GM03348 (cell line): ENCODE results near the gene ERFE.
A peak's percentile ranks its signal among the peaks of the same experiment; 100 is the strongest.
"Not testable (repeated sequence)": the region's sequence is repeated elsewhere in the genome, so short reads cannot be mapped to it uniquely, and the experiment has no call there.

Source experiments
- DNase-seq: peaks from one replicate; pipeline ENCODE4 v3.0.0; 2012; ENCODE audit warnings: low spot score

Gene ERFE

DNA sequence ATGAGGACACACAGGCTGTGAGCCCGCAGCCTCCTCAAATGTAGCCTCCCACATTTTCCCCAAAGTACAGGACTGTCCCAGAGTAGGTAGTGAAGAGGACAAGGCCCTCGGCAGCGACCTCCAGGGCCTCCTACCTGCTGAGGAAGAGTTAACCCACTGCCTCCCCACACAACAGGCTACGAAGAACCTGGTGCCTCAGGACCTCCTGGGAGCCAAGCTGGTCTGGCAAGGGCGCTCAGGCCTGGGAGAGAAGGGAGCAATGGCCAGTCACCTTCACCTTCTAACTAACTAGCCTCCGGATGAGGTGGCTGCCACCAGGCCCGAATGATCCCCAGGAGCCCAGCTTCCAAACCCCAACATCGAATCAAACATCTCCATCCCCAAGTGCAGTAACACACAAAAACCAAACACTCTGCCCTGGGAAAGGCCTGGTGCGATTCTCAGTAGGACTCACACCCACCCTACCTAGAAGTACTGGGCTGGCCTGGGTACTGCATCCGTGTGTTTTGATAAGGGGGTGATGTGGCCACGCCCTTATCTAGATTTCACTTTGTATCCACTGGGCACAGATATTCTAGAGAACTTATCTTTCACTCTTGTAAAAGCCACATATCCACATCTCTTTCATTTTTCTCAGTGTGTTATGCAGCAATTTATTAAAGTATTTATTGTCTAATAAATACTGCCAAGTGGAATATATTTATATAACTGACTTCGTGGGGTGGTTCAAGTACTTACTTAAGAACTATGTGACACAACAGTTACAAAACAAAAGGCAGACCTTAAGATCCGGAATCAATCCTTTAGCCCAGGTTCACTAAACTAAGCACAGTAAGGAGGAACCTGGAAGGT, 9.7 kb downstream of the ERFE start:
- DNase-seq, result no peak

DNA sequence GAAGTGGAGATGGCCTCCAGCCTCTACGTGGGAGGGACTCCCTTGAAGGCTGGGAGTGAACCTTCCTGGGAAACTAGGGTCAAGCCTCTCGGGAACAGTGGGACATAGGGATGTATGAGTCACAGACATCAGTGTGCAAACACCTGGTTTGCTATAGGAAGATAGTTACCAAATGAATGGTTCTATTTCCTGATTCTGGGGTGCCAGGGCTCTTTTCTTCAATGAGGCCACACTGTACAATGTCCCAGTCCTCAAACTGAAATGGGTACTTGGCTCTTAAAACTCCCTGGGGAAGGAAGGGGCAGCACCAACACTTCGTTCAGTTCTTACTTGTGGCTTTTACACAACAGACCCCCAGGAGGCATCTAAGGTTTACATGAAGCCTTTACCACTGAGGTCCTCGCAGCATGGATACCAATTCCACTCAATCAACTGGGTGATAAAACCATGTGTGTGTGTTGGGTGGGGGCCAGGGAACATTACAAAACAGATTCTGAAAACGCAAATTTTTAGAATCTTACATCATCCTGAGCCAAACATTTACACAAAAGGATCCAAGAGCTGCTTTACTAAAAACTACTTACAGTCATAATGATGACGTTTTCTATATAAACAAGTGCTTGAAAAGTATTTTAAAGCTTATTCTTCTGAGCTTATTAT, 10.4 kb downstream of the ERFE start:
- DNase-seq, result peak; percentile 82

DNA sequence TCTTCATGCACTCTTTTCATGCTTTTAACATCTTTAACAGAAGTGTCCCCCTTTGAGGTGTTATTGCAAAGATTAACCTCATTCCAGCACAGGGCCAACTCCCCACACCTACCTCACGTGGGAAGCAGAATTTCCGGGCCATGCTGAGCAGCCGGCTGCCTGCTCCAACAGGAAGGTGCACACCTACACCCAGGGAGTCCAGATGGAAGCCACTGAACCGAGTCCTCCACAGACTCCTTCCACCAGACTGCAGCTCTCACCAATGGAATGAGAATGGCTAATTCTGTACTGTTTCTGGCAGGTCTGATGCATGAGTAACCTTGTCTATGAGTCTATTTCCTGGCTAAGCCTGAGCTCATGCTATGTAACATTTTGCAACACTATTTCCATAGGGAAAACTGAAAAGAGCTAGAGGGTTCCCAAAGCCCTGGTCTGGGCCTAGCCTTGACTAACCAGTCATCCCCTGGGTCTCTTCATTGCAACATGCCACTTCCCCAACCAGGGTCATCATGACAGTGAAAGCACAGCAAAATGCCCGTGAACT, 11.0 kb downstream of the ERFE start:
- peak; percentile 90 for DNase-seq

DNA sequence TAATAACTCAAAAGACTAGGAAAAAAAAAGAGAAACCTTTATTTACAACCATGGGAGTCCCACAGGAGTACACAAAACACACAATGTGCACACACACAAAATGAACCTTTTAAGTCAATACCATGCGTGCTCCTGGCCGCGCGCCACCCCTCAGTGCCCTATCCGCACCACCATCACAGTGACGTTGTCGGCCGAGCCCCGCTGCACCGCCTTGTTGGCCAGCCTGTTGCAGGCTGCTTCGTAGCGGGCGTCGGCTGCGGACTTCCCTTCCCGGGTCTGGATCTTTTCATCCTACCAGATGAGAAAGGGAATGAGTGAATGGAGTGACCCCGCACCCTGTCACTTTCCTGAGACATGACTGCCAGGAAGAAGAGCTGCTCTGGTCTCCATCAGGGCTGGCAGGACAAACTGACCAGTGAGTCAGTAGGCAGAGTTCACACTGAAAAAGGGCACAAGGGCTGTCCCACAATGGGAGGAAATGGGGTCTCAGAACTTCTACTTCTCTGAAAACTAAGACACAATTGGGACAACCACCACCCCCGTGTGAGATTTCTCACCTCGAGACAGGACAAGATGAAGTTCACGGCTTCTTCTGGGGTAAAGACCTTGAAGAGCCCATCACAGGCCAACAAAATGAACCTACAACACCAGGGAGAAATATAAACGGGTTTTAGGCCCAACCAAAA, 11.8 kb downstream of the ERFE start:
- no peak for DNase-seq

DNA sequence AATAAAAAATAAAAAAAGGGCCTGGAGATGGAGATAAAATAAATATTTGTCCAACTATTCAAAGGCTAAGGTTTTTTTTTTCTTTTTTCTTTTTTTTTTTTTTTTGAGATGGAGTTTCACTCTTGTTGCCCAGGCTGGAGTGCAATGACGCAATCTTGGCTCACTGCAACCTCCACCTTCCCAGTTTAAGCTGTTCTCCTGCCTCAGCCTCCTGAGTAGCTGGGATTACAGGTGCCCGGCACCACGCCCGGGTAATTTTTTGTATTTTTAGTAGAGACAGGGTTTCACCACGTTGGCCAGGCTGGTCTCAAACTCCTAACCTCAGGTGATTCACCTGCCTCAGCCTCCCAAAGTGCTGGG, 12.3 kb downstream of the ERFE start:
- DNase-seq, result not testable (repeated sequence)

DNA sequence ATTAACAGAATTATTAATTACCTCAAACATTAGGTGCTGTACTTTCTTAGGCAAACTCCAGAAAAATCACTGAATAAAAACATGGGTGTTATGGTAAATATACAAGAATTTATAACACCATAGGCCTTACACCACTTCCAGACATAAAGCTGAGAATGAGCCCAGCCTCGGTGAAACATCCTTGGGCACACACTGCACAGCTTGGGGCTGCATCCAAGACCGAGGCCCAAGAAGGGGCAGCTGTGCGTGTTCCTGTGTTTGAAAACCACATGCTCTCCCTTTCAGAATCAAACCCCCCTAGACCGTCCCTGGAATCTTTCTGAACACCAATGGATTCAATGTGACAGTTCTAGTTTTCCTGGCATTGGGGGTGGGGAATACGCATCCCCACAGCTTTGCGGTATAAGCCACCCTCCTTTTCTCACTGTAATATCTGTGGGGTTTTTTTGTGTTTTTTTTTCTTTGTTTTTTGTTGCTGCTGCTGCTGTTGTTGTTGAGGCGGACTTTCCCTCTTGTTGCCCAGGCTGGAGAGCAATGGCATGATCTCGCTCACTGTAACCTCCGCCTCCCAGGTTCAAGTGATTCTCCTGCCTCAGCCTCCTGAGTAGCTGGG, 12.9 kb downstream of the ERFE start:
- DNase-seq, result no peak

DNA sequence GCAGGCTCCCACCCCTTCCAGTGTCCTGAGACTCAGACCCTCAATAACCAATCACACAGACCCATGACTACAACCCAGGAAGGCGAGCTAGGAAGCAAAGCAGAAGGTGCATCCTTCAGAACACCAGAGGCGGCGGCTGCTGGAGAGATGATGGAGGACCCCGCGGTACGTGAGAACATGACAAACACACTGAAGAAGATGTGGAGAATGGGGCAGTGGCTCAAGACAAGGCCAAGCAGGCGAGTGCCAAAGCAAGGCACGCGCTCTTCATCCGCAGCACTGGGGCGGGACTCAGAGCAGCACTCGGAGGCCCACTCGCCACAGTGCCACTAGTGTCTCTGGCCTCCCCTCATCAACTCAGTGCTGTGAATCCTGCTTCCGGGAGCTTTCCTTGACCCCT, 13.7 kb downstream of the ERFE start:
- no peak for DNase-seq

DNA sequence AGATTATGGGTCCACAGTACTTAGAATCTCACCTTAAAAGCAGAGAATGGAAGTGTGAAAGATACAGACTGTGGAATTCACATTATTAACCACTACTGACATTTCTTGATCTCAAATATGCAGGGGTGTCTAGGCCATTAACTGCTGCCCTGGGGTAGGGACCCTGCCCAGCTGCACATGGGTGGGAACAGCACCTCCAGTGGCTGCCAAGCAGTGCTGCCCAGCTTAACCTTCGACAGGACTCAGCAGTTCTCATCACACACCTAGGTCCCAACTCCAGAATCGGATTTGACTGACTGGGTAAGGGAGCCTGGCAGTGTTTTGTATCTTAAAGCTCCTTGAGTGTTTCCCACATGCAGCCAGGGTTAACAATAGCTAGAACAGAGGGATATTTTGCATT, 14.9 kb downstream of the ERFE start:
- no peak for DNase-seq

DNA sequence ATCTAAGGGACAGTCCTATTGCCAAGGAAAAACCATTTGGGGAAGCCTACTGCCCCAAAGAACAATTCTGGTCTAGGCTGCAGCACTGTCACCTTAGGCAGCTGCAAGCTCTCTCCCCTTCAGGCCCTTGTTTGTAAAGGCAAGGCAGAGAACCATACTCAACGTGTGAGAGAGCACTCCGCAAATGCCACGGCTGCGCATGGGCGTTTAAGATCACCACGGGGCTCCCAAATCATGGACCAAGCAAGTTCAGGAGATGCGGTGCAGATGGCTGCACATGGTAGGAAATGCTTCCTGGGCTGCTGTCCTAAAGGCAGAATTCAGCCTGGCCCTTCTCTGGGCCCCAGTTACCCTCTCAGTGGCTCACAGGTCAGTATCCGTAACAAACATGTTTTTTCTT, 15.5 kb downstream of the ERFE start:
- DNase-seq, result no peak

DNA sequence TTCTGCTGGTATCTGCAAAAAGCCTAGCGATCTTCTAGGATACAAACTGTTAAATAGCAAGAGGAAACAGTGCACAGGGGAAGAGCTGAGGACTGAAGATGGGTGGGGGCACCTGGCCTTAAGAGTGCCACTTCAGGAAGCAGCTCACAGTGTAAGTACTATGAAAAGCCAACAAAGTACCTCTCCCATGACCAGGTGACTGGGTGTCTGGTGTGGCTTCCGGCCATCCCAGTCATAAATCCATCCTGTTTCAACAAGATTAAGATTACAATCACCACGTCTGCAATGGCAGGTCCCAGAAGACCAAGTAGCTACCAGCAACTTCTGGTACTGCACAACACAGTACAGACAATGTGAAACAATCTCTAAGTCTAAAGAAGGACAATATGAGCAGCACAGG, 15.9 kb downstream of the ERFE start:
- no peak for DNase-seq

DNA sequence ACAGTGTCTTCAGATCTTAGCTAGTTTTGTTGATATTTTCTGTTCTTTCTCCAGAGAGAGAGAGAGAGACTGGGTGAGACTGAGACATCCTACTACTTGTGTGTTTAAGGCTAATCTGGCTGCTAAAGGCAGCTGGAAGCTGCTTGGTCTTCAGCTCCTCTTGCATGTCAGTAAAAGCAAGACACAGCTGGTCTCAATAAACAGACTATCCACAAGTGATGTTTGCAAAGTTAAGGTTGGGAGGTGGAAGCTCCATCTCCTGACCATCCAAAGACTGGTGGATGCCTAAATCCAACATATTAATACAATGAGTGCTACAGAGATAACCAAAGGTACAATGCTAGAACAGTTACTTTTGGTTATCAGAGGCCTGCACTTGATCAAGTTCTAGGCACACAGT, 17.8 kb downstream of the ERFE start:
- no peak for DNase-seq

DNA sequence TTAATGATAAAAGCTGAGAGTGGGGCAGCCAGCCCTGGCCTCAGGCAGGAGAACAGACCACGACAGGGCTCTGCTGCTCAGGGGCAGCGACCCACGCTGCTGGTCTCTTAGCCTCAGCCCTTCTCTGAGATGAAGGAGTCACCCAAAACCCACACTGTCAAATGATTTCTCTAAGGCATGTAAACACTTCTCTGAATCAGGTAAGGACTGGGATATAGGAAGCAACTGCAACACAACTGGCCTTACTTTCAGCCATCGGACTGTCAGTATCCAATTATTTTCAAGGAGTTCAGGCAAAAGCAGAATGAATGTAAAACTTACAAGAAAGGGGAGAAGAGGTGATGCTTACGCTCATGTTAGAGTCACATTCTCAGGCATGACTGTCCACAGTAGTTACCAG, 21.8 kb downstream of the ERFE start:
- no peak for DNase-seq

DNA sequence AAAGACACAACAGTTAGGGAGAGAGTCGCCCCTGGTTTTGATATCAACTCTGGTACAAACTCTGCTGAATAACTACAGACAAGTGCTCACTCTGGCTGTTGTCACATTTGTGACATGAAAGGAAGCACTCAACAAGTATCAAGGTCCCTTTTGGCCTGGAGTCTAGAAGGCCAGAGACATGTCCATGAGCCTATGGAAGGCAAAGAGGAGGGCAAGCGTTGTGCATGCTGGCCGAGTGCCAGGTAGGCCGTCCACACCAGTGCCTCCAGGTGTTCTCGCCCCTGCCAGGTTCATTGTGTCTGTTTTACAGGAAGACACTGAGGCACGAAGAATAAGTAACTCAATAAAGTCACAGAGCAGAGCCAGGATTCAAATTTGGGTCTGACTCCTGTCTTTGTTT, 23.6 kb downstream of the ERFE start:
- no peak for DNase-seq

DNA sequence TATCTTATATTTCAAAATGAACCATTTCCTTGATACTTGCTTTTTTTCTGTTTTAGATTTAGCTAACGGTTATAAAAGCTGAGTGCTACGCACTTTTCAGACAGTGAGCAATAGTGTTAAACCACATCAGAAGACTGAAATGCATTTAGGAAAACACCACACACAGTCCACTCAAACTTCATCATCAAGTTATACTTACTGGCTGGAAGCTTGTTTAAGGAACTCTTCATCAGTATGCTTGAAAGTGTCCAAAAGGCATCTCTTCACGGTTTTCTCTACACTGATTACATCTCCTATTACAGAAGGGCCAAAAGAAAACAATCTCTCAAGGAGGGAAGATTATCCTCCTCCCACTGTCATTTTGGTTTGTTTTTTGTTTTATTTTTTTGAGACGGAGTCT, 25.1 kb downstream of the ERFE start:
- no peak for DNase-seq

DNA sequence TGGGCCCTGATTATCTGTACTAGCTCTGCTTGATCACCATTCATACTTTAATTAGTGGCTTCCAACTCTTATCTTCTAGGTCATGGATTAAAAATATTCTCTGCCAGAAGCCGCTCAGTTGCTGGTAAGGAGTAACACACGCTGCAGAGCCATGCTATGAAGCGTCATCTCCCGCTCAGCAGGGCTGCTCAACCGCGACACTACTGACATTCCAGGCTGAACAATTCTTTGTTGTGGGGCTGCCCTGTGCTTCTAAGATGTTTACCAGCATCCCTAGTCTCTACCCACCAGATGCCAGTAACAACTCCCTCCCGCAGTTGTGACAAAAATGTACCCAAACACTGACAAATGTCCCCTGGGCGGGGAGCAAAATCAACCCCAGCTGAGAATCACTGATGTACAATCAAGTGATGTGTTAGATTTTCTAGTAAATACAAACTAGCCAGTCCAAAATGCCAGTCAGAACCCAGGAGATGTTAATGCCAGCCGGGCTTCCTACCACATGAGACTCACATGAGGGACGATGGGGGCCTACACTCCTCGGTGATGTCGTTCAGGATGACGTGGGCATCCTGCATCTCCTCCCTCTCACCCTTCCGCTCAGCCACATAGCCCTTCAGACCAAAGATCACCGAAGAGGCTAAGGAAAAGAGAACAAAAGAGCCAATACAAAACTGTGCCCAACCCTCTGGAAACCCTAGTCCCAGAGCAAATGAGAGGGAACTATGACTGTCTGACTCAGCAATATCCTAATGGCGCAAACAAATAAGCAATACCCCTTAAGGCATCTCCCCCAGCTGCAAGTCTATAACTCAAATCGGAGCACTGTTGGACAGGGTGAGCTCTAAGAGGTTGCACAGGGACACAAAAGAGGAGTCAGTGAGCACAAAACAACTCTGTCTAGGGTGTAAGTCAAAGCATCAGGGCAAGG, 29.1 kb downstream of the ERFE start:
- no peak for DNase-seq

DNA sequence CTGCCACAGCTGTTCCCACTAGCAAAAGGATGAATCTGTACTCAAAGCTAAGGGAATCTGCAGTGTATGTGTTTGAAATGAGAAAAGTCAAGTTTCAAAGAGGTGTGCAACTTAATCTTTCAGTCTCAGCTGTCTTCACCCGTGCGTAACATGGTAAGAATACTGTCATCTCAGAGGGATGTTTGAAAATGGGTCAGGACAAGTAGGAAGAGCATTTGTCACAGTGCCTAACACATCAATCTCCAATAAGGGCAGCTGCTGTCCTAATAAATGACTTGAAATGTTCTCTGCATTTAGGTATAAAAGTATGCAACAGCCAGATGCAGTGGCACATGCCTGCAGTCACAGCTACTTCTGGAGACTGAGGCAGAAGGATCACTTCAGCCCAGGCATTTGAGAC, 31.7 kb downstream of the ERFE start:
- no peak for DNase-seq

DNA sequence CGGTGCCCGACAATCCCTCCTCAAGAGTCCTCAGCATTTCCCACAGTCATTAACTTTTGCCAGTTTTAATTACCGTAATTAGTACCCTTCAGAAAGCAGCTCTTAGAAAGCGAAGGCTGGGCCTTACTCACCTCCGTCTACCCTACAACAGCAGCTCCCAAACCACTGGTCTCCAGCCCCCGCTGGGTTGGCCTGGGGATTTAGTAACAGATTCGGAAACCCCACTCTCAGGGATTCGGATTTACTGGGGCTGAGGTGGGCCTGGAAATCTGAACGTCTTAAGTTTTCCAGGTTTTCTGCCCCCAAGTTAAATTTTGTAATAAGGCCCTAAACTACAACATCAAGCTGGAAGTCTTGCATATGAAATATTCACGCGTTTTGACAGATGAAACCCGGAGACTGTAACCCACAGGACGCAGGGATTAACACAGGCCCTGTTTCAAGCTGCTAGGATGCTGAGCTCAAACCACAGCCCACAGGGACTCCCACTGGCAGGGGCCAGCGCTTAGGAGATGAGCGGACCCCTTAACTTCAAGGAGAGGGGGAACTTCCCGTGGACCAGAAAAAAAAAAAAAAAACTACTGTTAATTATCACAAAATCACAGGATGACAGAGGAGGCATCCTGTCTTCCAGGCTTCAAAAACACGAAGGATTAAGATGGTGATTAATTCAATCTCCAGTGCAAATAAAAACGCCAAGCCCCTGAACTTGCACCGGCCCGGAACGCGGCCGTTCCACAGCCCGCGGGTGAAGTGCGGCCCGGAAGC, 43.7 kb downstream of the ERFE start:
- peak; percentile 51 for DNase-seq

DNA sequence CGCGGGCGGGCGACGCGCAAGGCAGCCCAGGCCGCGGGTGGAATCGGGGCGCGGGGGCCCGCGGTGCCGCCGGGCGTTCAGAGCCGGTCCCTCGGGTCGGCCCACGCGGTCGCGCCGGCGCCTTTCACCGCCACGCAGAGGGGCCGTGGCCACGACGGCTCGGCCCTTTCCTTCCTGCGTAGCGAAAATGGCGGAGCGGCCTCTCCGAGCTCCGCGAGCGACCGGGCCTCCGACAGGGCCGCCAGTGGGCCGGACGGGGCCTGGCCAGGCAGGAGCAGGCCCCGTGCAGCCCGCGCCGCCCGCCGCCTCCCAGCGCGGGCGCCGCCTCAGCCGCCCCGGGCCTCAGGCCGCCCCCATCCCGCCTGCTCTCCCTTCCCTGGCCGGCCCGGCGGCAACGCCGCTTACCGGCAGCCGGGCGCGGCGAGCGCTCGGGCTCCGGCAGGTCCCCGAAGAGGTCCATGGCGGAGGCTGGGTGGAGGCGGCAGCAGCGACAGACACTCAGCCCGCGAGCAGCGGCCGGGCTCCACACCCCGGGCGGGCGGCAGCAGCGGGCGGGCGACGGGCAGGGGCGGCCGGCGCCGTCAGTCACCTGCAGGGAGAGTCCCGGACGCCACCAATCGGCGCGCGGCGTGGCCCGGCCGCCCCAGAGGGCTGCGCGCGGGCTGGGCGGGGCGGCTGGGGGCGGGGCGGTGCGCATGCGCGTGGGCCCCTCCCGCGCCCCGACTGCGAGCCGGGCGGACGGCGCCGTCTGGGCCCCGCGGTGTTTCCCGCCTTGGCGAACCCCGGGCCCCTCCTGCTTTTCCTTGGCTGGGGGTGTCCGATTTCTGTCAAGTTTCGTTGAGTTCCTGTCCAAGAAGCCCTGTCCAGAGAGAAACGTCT, 44.6 kb downstream of the ERFE start, which contains the start of gene ILKAP:
ILKAP (minus strand) TSS at position 602 of the 879 bp plus-strand sequence; CDS start at position 460, 142 bp downstream.
- DNase-seq, result peak; percentile 100

DNA sequence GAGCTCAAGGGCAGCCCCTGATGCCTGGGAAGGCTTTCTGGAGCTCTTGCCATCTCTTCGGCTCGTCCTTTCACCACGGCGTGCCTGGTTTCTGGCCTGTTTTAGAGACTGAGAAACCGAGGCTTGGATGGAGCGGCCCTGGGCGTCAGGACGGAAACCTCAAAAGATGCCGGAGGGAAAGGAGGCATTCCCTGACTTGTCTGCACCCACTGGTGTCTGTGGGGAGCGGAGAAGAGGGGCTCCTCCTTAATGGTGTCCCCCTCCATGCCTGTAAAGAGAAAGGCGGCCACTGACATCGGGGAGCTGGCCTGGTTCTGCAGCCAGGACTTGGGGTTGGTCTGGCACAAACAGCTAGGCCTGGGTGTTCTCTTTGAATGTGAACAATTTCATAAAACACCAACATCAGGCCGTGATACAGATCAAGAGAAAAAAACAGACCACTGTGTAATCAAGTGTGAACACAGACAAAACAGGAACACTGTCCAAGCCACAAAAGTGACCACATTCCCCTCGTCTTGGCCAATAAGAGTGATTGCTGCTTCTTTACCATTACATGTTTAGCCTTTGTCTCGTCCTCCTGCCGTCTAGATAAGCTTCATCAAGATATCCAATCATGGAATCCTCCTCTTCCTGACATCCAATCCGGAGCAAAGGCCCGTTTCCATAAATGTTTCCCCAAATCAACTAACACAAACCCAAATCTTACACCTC, 45.4 kb downstream of the ERFE start:
- no peak for DNase-seq
